HPDE6-E6E7 (cell line): ENCODE measurements around the gene B4GALT6.

Experiments used
- DNase-seq: peaks from one replicate; pipeline ENCODE4 v3.0.0; 2011; ENCODE audit warnings: missing footprints; ENCODE audit errors: extremely low spot score

B4GALT6 gene

DNA sequence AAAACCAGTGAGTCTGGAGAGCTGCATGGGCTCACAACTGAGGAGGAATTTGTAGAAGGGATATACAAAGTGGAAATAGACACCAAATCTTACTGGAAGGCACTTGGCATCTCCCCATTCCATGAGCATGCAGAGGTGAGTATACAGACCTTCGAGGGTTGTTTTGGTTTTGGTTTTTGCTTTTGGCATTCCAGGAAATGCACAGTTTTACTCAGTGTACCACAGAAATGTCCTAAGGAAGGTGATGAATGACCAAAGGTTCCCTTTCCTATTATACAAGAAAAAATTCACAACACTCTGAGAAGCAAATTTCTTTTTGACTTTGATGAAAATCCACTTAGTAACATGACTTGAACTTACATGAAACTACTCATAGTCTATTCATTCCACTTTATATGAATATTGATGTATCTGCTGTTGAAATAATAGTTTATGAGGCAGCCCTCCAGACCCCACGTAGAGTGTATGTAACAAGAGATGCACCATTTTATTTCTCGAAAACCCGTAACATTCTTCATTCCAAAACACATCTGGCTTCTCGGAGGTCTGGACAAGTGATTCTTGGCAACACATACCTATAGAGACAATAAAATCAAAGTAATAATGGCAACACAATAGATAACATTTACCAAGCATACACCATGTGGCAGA, 89.1 kb downstream of the B4GALT6 start:
- DNase-seq, result no peak

DNA sequence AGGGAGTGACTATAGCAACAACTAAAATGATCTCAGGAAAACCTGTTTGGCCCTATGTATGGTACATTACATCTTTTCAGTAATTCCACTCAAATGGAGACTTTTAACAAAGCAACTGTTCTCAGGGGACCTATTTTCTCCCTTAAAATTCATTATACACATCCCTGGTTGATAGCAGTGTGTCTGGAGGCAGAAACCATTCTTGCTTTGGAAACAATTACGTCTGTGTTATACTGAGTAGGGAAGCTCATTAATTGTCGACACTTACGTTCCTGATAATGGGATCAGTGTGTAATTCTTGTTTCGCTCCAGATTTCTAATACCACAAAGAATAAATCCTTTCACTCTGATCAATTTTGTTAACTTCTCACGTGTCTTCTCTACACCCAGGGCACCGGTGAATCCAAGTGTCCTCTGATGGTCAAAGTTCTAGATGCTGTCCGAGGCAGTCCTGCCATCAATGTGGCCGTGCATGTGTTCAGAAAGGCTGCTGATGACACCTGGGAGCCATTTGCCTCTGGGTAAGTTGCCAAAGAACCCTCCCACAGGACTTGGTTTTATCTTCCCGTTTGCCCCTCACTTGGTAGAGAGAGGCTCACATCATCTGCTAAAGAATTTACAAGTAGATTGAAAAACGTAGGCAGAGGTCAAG, 91.7 kb downstream of the B4GALT6 start:
- DNase-seq, result no peak

DNA sequence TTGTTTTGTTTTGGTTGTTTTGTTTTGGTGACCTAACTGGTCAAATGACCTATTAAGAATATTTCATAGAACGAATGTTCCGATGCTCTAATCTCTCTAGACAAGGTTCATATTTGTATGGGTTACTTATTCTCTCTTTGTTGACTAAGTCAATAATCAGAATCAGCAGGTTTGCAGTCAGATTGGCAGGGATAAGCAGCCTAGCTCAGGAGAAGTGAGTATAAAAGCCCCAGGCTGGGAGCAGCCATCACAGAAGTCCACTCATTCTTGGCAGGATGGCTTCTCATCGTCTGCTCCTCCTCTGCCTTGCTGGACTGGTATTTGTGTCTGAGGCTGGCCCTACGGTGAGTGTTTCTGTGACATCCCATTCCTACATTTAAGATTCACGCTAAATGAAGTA, 92.8 kb downstream of the B4GALT6 start, which contains the start of gene TTR:
Gene TTR (plus strand): TSS at position 250 of the 400 bp plus-strand sequence. CDS start 26 bp downstream, at position 276.
- DNase-seq, result no peak

DNA sequence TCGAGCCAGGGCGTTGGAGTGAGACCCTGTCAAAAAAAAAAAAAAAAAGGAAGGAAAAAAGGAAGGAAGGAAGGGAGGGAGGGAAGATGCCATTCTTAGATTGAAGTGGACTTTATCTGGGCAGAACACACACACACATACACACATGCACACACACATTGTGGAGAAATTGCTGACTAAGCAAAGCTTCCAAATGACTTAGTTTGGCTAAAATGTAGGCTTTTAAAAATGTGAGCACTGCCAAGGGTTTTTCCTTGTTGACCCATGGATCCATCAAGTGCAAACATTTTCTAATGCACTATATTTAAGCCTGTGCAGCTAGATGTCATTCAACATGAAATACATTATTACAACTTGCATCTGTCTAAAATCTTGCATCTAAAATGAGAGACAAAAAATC, 93.3 kb downstream of the B4GALT6 start:
- no peak for DNase-seq

DNA sequence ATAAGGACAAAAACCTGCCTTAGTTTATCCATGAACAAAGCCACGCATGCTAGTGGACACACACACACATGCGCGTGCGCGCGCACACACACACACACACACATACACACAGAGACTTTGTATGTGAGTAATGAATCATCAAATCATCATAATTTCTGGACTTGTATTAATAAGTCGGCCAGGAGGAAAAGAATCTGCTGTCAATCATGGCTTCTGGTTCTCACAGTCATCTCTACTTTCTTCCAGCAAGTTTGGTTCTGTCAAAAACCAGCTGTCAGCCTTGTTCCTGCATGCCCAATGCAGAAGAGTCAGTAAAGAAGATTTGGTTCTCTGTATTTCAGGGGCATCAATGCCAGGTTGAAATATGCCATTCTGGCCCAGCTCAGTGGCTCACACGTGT, 93.8 kb downstream of the B4GALT6 start:
- DNase-seq, result no peak

DNA sequence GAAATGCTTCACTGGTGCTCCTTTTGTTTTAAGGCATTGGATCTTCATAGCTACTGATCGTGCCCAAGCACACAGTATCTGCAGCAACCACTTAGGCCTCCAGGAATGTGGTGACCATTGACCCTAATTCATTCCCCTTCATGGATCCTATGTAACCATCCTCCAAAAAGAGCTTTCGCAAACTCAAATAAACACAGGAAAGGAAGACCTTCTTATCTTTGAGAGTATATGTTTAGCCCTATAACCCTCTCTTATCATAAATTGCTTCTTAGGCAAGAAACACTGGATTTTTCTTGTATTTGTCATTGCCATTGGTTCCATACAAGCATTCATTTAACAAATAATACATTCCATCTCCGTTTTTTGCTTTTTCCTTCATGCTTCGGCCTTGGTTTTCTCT, 96.9 kb downstream of the B4GALT6 start:
- DNase-seq, result no peak

DNA sequence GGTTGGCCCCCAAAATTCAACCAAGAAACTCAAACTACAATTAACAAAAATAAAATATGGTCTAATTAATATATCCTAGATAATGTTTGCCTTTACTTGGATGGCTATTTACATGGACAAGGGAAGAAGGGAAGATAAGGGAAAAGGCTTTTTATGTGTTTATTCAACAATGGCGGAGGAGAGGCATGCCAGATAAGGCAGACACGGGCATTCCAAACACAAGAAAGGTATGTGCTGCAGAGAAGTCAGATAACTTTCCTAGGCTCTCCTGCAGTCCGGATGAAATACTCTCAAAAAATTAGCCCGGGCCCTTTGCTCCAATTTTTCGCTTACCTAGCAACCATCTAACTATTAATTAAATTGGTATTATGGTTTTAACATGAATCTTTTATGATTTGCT, 97.8 kb downstream of the B4GALT6 start:
- DNase-seq, result no peak

DNA sequence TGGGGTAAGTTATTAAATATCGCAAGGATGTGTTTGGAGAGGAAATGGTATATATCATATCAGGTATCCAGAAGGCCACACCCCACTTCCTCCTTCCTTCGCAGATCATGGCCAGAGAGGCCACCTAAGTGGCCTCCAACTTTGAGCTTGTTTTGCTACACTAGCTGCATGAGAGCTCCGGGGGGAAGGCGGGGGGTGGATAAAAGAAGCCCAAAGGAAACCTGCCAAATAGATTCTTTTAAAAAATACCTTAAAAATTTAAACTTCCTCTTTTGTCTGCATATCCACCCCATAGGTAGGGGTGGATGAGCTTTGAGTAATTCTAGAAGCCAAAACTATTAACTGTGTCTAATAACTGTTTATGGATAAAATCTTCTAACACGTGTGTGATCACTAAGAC, 98.4 kb downstream of the B4GALT6 start:
- DNase-seq, result no peak

DNA sequence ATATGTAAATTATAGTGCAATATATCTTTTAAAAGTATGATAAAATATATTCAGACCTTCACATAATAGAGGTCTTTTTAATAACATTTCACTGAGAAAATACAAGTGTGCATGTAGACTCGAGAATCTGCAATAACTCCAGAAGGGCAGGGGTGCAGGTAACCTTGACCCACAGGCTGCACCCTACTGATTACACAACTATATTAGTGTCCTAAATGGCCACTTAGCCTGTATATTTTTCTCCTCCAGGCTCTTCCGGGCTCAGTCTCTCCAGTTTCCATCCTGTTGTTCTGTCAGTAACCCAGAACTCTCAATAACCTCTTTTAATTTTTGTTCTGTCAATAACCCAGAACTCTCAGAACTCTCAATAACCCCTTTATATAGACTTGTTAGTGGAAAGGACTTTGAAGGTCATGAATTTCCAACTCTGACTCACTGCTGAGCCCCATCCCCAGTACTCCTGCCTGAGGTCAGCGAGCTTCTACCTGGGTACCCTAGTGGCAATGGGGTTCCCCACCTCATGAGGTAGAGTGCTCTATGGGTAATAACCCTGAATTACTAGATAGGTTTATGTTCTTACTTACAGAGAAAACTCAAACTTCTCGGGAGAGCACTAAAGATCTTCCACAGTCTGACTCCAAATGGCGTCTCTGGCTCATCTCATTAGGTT, 101.1 kb downstream of the B4GALT6 start:
- no peak for DNase-seq

DNA sequence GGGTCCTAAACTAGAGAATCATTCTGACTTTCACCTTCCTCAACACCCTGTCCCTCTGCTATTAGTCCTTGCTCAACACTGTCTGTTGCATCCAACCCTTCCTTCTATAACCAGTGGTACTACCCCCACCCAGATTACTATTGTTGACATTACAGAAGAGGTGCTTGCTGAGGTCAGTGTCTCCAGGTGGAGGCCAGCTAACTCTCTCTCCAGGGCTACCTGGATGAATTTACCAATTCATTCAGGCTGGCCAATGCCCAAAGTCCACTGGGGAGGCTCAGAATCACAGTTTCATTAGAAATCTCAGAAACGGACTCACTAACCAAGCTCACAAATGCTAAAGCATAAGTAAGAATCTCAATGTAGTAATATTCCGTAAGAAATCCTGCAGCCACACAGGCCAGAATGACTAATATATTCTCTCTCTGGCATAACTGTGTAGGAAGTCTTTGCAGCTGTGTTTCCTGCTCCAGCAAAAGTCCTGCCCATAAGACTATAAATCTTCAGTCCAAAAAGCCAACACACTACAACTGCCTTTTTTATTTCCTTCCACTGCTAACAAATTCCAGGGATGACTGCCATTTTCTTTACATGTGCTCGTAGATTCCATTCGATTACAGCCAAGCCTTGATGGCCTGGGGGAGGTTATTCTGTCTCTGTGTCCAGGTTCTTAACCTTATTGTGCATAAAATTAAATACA, 102.7 kb downstream of the B4GALT6 start:
- DNase-seq, result no peak

DNA sequence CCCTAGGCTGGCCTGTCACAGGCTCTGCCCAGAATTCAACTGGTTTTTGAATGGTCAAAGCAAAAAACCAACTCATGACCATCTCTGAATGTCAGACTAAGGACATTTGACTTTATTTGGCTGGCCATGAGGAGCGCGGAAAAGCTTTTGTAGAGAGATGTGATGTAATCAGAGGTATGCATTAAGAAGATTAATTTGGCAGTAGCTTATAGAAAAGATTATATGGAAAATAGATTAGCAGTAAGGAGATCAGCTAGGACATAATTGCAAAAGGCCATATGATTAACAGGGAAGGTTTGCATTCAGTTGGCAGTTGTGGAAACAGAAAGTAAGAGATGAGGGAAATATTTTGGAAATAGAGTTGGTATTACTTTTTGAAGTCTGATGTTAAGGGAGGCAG, 105.0 kb downstream of the B4GALT6 start:
- no peak for DNase-seq

DNA sequence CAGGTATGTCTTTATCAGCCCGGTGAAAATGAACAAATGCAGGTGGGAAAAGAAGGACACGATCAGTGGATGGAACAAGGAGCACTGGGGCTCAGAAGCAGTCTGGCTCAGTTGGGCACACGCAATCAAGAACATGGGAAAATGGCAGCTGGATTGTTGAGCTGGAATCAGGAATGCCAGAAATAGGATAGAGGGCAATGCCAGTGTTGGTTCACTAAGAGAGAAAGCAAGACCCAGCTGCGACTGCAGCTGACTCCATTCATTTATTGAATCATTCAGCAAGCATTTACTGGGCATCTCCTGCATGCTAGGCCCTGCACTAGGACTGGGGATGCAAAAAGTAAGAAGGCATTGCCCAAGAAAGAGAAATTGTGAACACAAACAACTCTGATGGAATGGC, 106.3 kb downstream of the B4GALT6 start:
- DNase-seq, result no peak

DNA sequence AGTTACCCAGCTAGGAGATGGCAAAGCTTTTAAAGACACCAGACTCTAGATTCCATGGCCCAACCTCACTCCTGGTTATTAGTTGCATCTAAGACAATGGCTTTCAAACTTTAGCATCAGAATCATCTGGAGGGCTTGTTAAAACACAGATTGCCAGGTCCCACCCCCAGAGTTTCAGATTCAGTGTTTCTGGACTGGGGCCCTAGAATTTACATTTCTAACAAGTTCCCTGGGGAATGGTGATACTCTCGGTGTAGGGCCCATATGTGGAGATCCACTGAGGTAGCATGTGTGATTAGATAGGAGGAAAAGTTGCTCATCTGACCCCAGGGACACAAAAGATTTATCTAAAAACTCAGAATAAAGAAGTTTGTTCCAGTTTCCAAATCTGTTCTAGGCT, 107.2 kb downstream of the B4GALT6 start:
- DNase-seq, result no peak

DNA sequence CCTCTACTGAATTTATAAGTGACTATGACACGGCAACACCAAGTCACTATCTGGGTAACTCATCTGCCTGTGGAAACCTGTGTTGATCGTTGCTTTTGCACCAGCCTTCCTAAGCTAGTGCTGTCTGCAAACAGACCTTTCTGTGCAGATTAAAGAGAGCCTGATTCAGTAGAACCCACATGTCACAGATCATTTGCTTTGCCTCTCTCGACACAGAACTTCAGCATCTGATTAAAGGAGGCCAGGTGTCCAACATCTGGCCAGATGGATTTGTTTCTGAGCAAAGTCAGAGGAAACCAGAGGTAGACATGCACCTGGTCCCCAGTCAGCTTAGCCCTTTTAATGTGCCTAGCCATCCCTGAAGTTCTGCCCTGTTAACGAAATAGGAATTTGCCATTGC, 107.7 kb downstream of the B4GALT6 start:
- no peak for DNase-seq

DNA sequence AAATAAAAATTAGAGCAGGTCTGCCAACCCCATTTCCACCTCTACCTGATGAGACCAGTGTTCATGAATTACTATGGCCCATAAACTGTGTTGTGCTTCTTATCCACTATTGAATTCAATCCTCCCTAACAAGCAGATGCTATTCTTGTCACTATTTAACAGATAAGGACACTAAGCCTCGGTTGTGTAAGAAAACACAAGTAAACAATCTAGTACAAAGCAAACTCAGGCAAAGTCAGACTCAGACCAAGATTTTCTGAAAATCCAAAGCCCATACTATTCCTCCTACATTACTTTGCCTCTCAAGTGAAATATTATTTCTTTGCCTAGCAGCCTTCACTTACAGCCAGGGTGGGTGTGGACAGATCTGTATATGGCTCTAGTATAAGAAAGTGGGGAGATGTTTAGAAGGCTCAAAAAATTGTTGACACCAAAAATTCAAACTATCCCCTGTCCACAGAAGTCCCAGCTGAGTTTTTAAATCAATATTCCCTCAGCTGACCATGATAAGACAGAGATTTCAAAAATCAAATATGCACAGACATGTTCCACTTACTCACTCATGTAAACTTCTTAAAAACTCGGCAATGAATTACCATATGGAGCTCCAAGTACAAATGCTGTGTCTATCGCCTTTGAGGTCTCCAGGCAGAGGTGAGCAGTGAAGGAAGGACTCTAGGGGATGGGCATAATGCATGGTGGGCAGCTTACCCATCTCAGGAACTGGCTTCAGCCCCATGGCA, 108.7 kb downstream of the B4GALT6 start:
- no peak for DNase-seq

DNA sequence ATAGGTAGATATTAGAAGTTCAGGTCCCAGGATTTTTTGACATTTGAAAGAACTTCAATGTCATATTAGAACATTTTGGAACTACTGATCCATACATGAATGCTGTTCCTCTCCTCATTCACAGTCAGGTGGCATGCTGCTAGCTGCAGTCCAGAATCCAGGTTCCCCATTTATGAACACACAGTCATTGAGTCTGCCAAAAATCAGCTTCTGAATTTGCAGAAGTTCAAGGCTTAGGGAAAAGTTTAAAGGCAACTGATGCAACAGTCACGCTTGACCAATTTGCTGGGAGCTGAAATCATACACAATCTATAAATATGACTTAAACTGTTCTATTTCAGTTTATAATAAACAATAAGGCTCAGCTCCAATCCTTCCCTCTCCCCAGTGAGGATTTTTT, 110.0 kb downstream of the B4GALT6 start:
- DNase-seq, result no peak
